ENCODE data around the gene SIMC1. TPM values are rescaled to one million over a fixed set of nuclear protein-coding genes. Genes with fewer than 3 reads are reported as not detected.
A peak's percentile ranks its signal among the peaks of the same experiment; 100 is the strongest.

Gene SIMC1
- total RNA-seq, 2 experiments from 2014 or later, result 33.6 to 57.5 TPM

- Histone ChIP-seq H3K4me2 (ENCODE audit: low read length) (peak overlapping the region; percentile 41; the same call in 1 of the 2 replicates), H3K27ac (ENCODE audit: low read depth, low read length, poor library complexity, severe bottlenecking) (no peak overlapping the region), H2AFZ (ENCODE audit: low read length) (no peak overlapping the region), H3K4me3 (ENCODE audit: low read depth, low read length, poor library complexity, severe bottlenecking) (no peak overlapping the region), H3K4me1 (ENCODE audit: insufficient read depth, low read length, poor library complexity, severe bottlenecking) (peaks cover 16% of the 10 kb centered on the region), H3K9me3 (ENCODE audit: low read length) (no peaks in the 10 kb centered on the region), H3K79me2 (ENCODE audit: insufficient read depth, low read depth, low read length) (peaks cover 14% of the 10 kb centered on the region), H4K20me1 (ENCODE audit: insufficient read depth, low read length) (no peaks in the 10 kb centered on the region), H3K36me3 (ENCODE audit: insufficient read depth, low read length) (peaks cover under 1% of the 10 kb centered on the region; the same call in 1 of the 2 replicates), H3K9me2 (ENCODE audit: insufficient read depth, low read length) (no peaks in the 10 kb centered on the region)
- intact Hi-C loops (cut with micrococcal nuclease; ENCODE audit: unreplicated experiment), result no loop called here
- ChIA-PET CTCF (ENCODE audit: unreplicated experiment) (no interaction called here), POLR2A (no interaction called here)
- no TSS peak for BruUV-seq (replicated peaks)
- TF ChIP-seq CTCF (conservative IDR thresholded peaks at IDR 0.05; ENCODE audit: low read length), result no peak
- TF ChIP-seq EZH2phosphoT487 (IDR thresholded peaks at IDR 0.05; ENCODE audit: borderline replicate concordance, low read depth, low read length), result no peak
- DNase-seq (ENCODE audit: low spot score), result no peak
Observed at GRCh38 chr5:176364765-176365350, 126.6 kb downstream of the SIMC1 start.

- H3K9me3 ChIP-seq (ENCODE audit: low read length), result no peaks in the 10 kb centered on the region
- no peaks in the 10 kb centered on the region; the same call in 1 of the 2 replicates for H4K20me1 ChIP-seq (ENCODE audit: insufficient read depth, low read length)
- no peak within 1 kb of the TSS for H3K27ac ChIP-seq (ENCODE audit: low read depth, low read length, poor library complexity, severe bottlenecking)
- TF ChIP-seq EZH2phosphoT487 (IDR thresholded peaks at IDR 0.05; ENCODE audit: borderline replicate concordance, low read depth, low read length) (no peak), CTCF (conservative IDR thresholded peaks at IDR 0.05; ENCODE audit: low read length) (no peak)
- ChIA-PET POLR2A (no interaction called here), CTCF (ENCODE audit: unreplicated experiment) (no interaction called here)
- DNase-seq (ENCODE audit: low spot score), result no peak
- BruUV-seq (replicated peaks), result no TSS peak
- H3K36me3 ChIP-seq (ENCODE audit: insufficient read depth, low read length), result no peaks in the 10 kb centered on the region
- H3K4me3 ChIP-seq (ENCODE audit: low read depth, low read length, poor library complexity, severe bottlenecking), result no peak within 1 kb of the TSS
- H2AFZ ChIP-seq (ENCODE audit: low read length), result no peak within 1 kb of the TSS
- peaks cover 10% of the 10 kb centered on the region for H3K4me1 ChIP-seq (ENCODE audit: insufficient read depth, low read length, poor library complexity, severe bottlenecking)
- intact Hi-C loops (cut with micrococcal nuclease; ENCODE audit: unreplicated experiment), result no loop called here
- peak within 1 kb of the TSS; percentile 41; the same call in 1 of the 2 replicates for H3K4me2 ChIP-seq (ENCODE audit: low read length)
- H3K79me2 ChIP-seq (ENCODE audit: insufficient read depth, low read depth, low read length), result peaks cover 8% of the 10 kb centered on the region
- H3K9me2 ChIP-seq (ENCODE audit: insufficient read depth, low read length), result no peaks in the 10 kb centered on the region
Observed at GRCh38 chr5:176365351-176366231, 127.4 kb downstream of the SIMC1 start, which contains the start of gene ARL10. ARL10 (plus strand) TSS chr5:176365487; CDS start chr5:176365564, 77 bp downstream.
